Fibroblast of upper back skin (primary cell): ENCODE results near the gene GRIK4.
A peak's percentile ranks its signal among the peaks of the same experiment; 100 is the strongest.

Experiments
- DNase-seq: peaks from one replicate; pipeline ENCODE4 v3.0.0-alpha.2; 2013

The GRIK4 gene

DNA sequence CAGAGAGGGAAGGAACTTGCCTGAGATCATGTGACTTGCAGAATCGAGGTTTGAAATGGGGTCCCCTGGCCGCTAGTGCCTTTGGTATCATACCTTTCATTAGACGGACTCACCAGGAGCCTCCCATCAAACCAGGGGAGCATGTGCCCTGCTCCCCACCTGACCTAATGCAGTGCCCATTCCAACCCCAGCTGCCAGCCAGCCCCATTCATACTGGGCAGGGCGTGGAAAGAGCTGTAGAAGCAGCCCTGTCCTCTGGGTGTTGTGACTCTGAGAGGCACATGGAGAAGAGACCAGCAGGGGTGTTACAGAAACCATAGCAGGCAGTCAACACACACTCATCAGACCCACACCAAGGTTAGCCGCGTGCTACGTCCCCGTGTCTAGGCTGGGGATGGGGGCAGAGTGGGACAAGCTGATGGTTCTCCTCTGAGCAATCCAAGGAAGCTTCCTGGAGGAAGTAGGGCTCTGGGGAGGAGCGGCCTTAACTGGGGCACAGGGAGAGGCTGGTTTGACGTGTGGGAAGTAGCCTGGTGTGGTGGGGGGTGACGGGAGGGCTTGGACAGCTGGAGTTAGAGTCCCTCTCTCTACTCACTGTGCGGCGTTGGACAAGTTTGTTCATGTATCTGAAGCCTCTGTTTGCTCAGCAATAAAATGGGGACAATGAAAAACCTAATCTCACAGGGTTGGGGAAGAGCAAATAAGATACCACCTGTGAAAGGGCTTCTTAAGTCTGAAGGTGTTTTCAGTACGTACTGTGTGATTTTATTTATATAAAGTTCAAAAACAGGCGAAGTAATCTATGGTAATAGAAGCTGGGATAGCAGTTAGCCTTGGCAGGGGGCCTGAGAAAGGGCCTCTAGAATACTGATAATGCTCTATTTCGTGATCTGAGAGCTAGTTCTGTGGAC, 14.0 kb downstream of the GRIK4 start:
- DNase-seq: no peak

GRCh38 chr11:120526241-120526640, 14.7 kb downstream of the GRIK4 start:
- no peak for DNase-seq

GRCh38 chr11:120527111-120527761, 15.7 kb downstream of the GRIK4 start:
- DNase-seq: peak; percentile 73

- no peak for DNase-seq
Measured at GRCh38 chr11:120528749-120529148, 17.2 kb downstream of the GRIK4 start.

DNA sequence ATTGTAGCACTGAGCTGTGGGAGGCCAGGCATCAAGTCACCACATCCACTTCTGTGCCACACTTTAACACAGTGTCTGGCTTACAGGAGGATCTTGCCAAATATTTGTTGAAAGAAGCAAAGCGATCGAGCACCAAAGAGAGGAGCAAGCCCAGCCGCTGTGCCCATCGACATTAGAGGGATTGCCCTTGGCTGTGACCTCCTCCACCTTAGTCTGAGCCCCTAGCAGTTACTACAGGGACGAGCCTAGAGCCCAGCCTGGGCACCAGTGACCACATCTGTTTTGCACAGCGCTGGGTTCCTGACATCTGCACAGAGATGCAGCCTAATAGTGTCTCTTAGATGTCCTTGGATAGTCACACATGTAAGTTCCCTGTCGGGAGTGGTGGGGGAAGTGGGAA, 17.7 kb downstream of the GRIK4 start:
- no peak for DNase-seq

DNA sequence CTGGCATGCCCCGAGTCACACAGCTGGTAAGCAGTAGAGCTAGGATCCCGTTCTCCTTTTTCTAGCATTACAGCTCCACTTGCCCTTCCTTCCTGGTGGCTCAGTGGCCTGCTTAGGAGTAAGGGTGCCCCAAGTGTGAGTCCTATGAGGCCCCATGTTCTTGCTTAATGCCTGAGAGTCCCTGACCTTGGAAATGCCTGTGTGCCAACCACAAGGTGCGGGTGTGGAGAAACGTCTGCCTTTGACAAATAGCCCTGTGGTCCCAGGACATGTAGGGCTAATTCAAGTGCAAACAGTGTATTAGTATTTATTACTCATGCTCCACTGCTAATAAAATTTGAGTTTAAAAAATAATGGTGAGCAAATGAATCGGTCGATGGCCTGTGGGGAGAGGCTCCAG, 18.4 kb downstream of the GRIK4 start:
- no peak for DNase-seq

DNA sequence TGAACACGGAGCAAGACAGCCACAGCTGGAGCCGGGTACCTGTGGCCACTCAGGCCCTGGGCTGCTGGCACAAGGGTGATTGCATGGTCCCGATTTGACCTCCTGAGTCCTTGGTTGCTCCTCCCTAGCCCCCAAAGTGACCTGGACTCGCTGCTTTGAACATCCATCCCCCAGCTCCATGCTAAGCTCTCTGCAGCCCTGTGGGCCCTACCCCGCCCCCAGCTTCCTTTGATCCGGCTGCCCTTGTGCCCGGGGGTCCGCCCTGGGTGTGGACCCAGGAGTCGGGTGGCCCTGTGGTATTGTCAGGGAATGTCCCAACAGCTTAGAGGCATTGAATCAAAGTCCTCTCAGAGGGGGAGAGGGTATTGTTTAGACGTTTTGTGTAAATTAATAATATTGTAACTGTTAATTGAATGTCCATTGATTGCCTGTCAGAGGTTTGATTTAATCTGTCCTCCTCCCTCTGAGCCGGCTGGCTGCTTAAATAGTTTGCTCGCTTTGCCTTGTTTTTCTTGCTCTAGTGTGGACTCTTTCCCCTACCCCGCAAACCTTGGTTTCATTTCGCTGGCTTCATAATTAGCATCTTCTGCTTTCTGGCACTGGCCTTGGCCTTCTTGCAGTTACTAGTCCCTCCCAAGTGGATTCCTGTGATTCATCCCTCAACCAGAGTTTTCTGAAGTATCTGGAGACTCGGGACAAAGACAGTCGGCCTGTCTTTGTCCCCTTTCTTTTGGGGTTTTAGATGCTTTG, 20.7 kb downstream of the GRIK4 start:
- DNase-seq: peak; percentile 68

DNA sequence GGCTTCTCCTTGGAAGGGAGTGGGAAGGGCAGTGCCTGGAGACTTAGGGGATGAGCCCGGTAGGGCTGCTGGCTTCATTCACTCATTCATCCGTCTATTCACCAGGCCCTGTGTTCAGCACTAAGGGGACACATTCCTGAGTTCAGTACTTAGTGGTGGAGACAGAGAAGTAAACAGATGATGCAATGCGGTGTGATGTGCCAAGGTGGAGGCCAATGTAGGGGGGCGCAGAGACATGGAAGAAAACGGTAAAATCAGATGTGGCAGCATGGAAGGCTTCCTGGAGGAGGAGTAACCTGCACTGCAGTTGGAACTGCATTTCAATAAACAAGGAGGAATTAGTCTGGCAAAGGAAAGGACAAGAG, 21.3 kb downstream of the GRIK4 start:
- DNase-seq: no peak

- DNase-seq: no peak
Measured at GRCh38 chr11:120536091-120536796, 24.7 kb downstream of the GRIK4 start.

DNA sequence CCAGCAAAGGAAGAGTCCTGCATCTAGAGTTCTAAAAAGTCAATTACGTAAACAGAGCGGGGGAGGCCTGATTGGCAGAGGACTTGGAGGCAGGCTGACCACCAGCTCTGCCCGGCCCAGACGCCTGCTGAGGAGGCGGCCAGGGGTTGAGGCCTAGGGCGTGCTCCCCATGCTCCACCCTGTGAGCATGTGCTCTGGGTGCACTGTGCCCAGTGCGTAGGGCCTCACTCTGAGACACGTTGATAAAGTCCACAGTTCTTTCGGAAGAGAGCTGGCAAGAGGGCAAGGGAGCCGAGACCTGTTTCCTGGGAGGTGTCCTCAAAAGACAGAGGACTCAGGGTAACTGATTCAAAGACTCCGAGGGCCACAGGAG, 25.2 kb downstream of the GRIK4 start:
- DNase-seq: no peak

DNA sequence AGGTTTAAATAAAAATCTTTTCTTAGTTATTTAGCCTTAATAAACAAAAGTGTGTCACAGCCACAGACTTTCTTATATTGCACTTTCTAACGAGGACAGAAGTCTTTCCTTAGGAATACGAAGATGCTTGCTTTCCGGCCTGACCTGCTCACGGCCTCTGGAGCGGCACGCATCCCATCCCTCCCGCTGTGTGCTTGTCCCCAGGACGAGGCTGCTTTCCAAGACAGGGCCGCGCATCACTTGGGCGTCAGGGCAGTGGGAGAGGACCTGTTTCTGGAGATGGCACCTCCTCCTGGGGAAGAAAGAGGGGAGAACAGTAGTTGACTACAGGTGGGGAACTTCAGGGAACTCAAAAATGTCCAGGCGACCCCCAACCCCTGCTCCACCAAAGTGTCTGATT, 26.4 kb downstream of the GRIK4 start:
- no peak for DNase-seq

DNA sequence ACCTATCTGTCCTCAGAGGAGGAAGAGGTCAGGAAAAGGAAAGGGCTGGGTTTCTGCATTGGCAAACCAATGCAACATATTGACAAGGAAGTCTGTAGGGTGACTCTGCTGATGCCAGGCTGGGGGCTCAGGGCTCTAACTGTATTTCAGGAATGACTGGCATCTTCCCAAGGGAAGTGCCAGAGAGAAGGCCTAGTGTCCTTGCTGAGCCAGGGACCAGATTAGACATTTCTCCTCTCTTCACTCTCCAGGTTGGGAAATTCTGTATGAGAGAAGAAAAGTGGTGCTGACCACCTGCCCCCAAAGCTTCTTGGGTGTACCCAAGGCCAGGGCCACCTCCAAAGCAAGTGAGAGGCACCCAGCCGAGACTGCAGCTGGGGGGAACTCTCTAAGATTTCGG, 27.2 kb downstream of the GRIK4 start:
- DNase-seq: no peak

DNA sequence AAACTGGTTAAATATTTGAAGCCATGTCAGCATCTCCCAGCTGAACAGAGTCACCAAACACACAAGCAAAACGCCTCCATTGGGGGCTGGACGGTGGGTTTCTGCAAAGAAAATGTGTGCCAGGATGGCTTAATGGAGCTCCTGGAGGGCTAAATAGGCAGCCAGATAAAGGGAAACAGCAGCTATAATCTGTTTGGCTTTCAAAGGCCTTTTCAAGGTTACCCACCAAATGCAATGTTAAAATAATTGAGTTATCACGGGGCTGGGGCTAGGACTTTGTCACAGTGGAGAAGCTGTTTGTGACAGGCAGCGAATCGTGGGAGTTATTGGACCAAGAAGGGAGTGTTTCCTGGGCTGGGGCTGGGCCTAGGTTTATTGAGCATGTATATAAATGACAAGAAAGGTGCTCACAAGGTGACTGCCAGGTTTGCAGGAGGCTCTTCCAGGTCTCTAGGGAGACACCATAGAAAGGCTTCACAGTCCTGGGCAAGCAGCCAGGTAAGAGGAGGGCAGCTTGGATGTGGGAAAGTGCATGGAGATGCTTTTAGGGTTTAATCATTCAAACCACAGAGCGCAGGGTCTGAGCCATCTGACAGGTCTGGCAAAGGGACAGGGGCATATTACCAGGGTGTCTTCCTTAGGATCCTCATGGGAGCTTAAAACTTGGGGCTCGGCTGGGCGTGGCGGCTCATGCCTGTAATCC, 28.3 kb downstream of the GRIK4 start:
- DNase-seq: peak; percentile 66

- DNase-seq: no peak
Measured at GRCh38 chr11:120540744-120541465, 29.4 kb downstream of the GRIK4 start.

DNA sequence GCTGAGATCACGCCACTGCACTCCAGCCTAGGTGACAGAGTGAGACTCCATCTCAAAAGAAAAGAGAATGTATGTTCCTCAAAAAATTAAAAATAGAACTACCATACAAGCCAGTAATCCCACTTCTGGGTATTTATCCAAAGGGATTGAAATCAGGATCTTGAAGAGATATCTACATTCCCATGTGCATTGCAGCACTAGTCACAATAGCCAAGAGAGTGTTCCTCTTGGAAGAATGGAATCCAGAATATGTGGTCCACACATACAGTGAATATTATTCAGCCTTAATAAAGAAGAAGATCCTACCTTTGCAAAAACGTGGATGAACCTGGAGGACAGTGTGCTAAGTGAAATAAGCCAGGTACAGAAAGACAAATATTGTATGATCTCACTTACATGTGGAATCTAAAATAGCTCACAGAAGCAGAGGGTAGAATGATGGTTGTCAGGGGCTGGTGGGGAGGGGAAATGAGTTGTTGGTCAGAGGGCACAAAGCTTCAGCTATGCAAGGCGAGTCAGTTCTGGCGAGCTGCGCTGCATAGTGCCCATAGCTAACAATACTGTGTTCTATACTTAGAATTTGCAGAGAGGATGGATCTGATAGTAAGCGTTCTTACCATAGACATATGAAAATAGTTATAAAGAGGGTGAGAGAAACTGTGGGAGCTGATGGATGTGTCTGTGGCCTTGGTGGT, 32.1 kb downstream of the GRIK4 start:
- DNase-seq: no peak

- DNase-seq: no peak
Measured at GRCh38 chr11:120545813-120546212, 34.3 kb downstream of the GRIK4 start.

- peak; percentile 98 for DNase-seq
Measured at GRCh38 chr11:120546312-120547205, 35.0 kb downstream of the GRIK4 start.

- DNase-seq: no peak
Measured at GRCh38 chr11:120547316-120547715, 35.8 kb downstream of the GRIK4 start.

DNA sequence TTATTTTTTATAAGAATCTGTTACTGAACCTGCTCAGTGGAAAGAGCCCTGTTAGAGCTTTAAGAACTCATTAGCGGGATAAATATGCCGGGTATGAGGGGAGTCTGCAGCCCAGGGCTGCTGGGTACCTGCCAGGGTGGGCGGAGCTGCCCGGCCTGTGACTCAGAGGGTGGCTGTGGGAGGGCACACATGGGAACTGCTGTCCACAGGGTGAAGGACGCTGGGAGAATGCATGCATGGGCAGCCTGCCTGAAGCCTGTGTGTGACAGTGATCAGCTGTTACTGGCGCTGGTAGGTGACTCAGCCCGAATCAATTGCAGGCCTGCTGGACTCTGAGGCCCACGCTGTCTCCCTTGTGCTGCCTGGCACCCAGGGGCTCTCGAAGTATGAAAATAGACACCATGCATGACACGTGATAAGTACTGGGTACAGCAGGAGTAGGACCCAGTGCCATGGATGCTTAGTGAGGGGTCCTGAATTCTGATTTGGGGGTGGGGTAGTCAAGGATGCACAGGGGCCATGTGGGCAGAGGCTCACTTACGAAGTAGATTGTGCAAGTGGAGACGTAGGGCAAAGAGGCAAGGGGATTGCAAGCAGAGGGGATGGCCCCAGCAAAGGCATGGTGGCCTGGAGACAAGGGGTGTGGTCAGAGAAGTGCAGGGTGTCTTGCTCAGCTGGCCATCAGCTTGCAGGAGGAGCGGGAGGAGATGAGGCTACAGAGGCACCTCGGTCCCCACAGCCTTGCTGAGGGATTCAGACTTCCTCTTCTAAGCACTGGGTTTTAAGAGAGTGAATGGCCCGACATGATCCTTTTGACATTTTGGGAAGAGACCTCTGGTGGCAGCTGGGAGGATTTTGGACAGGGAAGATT, 36.5 kb downstream of the GRIK4 start:
- peak; percentile 94 for DNase-seq
